ENCODE measurements around the gene DGKQ.

Gene DGKQ

GRCh38 chr4:1004557-1005485 lies 31.5 kb upstream of the DGKQ start:
- Histone ChIP-seq H3K4me3 (ENCODE audit: low read depth in 1 of 2, low read length in 1 of 2) (no peak overlapping the region), H3K9me3 (no peaks in the 10 kb centered on the region), H3K36me3 (no peaks in the 10 kb centered on the region), H3K27me3 (peaks cover 98% of the 10 kb centered on the region), H3K4me1 (ENCODE audit: control insufficient read depth in 1 of 2, insufficient read depth in 1 of 2, low read depth in 1 of 2, low read length in 1 of 2) (peaks cover 9 to 21% of the 10 kb centered on the region in 2 experiments), H3K27ac (no peak overlapping the region)
- TF ChIP-seq CTCF (IDR thresholded peaks at IDR 0.05) = no peak

GRCh38 chr4:1004071-1004418 lies 30.7 kb upstream of the DGKQ start:
- Histone ChIP-seq H3K36me3 (no peaks in the 10 kb centered on the region), H3K27ac (no peak overlapping the region), H3K9me3 (no peaks in the 10 kb centered on the region), H3K27me3 (peaks cover 100% of the 10 kb centered on the region), H3K4me3 (ENCODE audit: low read depth in 1 of 2, low read length in 1 of 2) (no peak overlapping the region), H3K4me1 (ENCODE audit: control insufficient read depth in 1 of 2, insufficient read depth in 1 of 2, low read depth in 1 of 2, low read length in 1 of 2) (peaks cover 6 to 16% of the 10 kb centered on the region in 2 experiments)
- no peak for TF ChIP-seq CTCF (IDR thresholded peaks at IDR 0.05)

DNA sequence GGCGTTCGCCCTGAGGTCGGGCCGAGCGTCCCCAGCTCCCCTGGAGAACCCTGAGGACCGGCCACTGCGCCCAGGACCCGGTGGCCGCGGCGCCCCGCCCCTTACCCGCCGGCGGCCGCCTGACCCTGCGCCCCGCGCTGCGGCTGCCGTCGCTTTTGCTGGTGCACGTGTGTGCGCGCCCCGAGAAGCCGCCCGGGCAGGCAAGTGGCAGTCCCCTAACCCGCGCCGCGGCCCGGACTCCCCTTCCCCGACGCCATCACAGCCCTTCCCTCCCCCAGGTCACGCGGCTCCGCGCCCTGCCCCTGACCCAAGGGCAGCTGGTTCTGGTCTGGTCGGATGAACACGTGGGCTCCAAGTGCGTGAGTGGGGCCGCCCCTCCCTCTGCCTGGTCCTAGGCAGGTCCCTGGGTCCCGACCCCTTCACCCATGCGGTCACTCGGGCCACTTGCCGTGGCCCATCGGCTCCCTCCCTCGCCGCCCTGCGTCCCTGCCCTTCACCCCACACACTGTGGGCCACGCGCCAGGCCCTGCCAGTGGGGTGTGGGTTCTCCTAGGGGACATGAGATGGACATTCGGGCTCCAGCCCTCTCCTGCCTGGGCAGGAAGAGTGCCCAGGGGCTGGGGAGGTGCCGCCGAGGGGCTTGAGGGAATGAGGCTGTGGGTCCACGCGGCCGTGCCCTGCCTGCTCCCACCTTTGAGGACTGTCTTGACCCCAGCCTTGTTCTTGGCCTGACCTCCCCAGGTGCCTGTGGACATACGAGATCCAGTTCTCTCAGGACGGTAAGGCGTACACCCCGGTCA lies 30.1 kb upstream of the DGKQ start:
- Histone ChIP-seq H3K9me3 (no peaks in the 10 kb centered on the region), H3K4me3 (ENCODE audit: low read depth in 1 of 2, low read length in 1 of 2) (no peak overlapping the region), H3K4me1 (ENCODE audit: control insufficient read depth in 1 of 2, insufficient read depth in 1 of 2, low read depth in 1 of 2, low read length in 1 of 2) (peaks cover under 1 to 11% of the 10 kb centered on the region in 2 experiments), H3K27me3 (peaks cover 100% of the 10 kb centered on the region), H3K27ac (no peak overlapping the region), H3K36me3 (no peaks in the 10 kb centered on the region)
- TF ChIP-seq CTCF (IDR thresholded peaks at IDR 0.05) = no peak

DNA sequence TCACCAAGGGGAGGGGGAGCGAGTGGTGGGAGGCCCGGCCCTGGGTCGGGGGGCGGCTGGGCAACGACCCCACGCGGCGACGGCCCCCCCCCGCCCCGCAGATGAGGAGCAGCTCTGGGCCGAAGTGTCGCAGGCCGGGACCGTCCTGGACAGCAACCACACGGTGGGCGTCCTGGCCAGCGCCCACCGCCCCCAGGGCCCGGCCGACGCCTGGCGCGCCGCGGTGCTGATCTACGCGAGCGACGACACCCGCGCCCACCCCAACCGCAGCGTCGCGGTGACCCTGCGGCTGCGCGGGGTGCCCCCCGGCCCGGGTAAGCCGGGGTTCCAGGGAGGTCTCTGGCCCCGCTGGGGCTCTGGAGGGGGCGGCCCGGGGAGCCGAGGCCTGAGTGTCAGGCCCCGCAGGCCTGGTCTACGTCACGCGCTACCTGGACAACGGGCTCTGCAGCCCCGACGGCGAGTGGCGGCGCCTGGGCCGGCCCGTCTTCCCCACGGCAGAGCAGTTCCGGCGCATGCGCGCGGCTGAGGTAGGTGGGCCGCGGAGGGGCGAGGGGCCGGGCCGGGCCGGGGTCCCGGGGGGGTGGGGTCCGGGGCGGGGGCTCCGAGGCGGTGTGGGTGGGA lies 29.4 kb upstream of the DGKQ start:
- H3K9me3 ChIP-seq = no peaks in the 10 kb centered on the region
- no peak overlapping the region for H3K4me3 ChIP-seq (ENCODE audit: low read depth in 1 of 2, low read length in 1 of 2)

More for the DNA sequence above, 29.4 kb upstream of the DGKQ start:
- H3K4me1 ChIP-seq (ENCODE audit: control insufficient read depth in 1 of 2, insufficient read depth in 1 of 2, low read depth in 1 of 2, low read length in 1 of 2) = peaks cover 0 to 9% of the 10 kb centered on the region in 2 experiments
- no peak for TF ChIP-seq CTCF (IDR thresholded peaks at IDR 0.05)
- H3K27me3 ChIP-seq = peaks cover 100% of the 10 kb centered on the region
- no peaks in the 10 kb centered on the region for H3K36me3 ChIP-seq
- H3K27ac ChIP-seq = no peak overlapping the region

Measured in neutrophil (primary cell).